HepG2 (cell line): ENCODE measurements around the gene TLE1. TPM values are rescaled to one million over a fixed set of nuclear protein-coding genes. Genes with fewer than 3 reads are reported as not detected.

ENCODE experiments used
- CCDC6 ChIP-seq: sonication (generic); formaldehyde crosslinking; IDR thresholded peaks from 2 replicates; pipeline ENCODE4 v1.8.1; 2022; ENCODE audit warnings: mild to moderate bottlenecking, missing genetic modification reagents, moderate library complexity
- FOXP1 ChIP-seq, 2 experiments: fragments of 450-650 bp in 1 of 2; IDR thresholded peaks; 2 replicates each; pipeline ENCODE4 v1.6.1; 2017 to 2018; ENCODE audit warnings: antibody characterized with exemption in 1 of 2
- GMEB1 ChIP-seq: sonication (generic); formaldehyde crosslinking; IDR thresholded peaks from 2 replicates; pipeline ENCODE4 v1.5.1; 2020; ENCODE audit warnings: missing genetic modification reagents, mild to moderate bottlenecking, borderline replicate concordance
- NFIC ChIP-seq: IDR thresholded peaks from 2 replicates; pipeline ENCODE4 v1.6.1; 2012; ENCODE audit warnings: mild to moderate bottlenecking, low read length, inconsistent platforms
- NONO ChIP-seq, 2 experiments: fragments of 450-650 bp in 1 of 2; sonication (generic) in 1 of 2; formaldehyde crosslinking in 1 of 2; IDR thresholded peaks in 1 of 2; conservative IDR thresholded peaks in 1 of 2; 2 replicates each; pipeline versions ENCODE4 v1.6.1 to v1.8.0; 2017 to 2022; ENCODE audit warnings: mild to moderate bottlenecking in 1 of 2, missing genetic modification reagents in 1 of 2, moderate library complexity in 1 of 2
- RBFOX2 ChIP-seq: fragments of 200-400 bp; formaldehyde crosslinking; IDR thresholded peaks from 2 replicates; pipeline ENCODE4 v1.6.1; 2017; ENCODE audit warnings: low read depth, mild to moderate bottlenecking, low read length
- RNF2 ChIP-seq: fragments of 450-650 bp; conservative IDR thresholded peaks from 2 replicates; pipeline ENCODE4 v1.6.1; 2016; ENCODE audit warnings: low read depth
- SAP130 ChIP-seq: IDR thresholded peaks from 2 replicates; pipeline ENCODE4 v1.6.1; 2016; ENCODE audit warnings: low read depth
- TBP ChIP-seq: sonication (generic); formaldehyde crosslinking; IDR thresholded peaks from 2 replicates; pipeline ENCODE4 v1.5.0; 2020; ENCODE audit warnings: missing genetic modification reagents
- THRA ChIP-seq: sonication (generic); formaldehyde crosslinking; IDR thresholded peaks from 2 replicates; pipeline ENCODE4 v1.4.0; 2020; ENCODE audit warnings: missing genetic modification reagents, borderline replicate concordance
- ZFP37 ChIP-seq: sonication (generic); formaldehyde crosslinking; IDR thresholded peaks from 2 replicates; pipeline ENCODE4 v1.4.0; 2020; ENCODE audit warnings: missing genetic modification reagents, borderline replicate concordance
- ZNF17 ChIP-seq: sonication (generic); formaldehyde crosslinking; IDR thresholded peaks from 2 replicates; pipeline ENCODE4 v1.5.0; 2020; ENCODE audit warnings: mild to moderate bottlenecking, missing genetic modification reagents
- ZNF383 ChIP-seq: sonication (generic); formaldehyde crosslinking; IDR thresholded peaks from 2 replicates; pipeline ENCODE4 v1.4.0; 2020; ENCODE audit warnings: missing genetic modification reagents, mild to moderate bottlenecking, borderline replicate concordance
- ZNF605 ChIP-seq: sonication (generic); formaldehyde crosslinking; IDR thresholded peaks from 2 replicates; pipeline ENCODE4 v1.8.0; 2022; ENCODE audit warnings: mild to moderate bottlenecking, missing genetic modification reagents
- ZNF687 ChIP-seq: sonication (generic); formaldehyde crosslinking; IDR thresholded peaks from 2 replicates; pipeline ENCODE4 v1.5.1; 2020; ENCODE audit warnings: mild to moderate bottlenecking, missing genetic modification reagents, moderate library complexity
- ZNF747 ChIP-seq: sonication (generic); formaldehyde crosslinking; IDR thresholded peaks from 2 replicates; pipeline ENCODE4 v1.8.1; 2023; ENCODE audit warnings: missing genetic modification reagents, mild to moderate bottlenecking, borderline replicate concordance
- polyA plus RNA-seq, 8 experiments: library from polyadenylated mRNA; depleted of rRNA in 3 of 8; stranded (reverse) in 7 of 8; unstranded in 1 of 8; fragments of >200 nt; fragmentation: Illumina TruSeq in 4 of 8; extraction: Trizol in 4 of 8; gene quantifications; 2 replicates each; pipeline versions ENCODE4 v1.2.1 to v1.2.3, GENCODE V29; 2011 to 2016; ENCODE audit warnings: low read depth in 4 of 8, missing spikeins in 1 of 8, mixed read lengths in 1 of 8; ENCODE audit not compliant: insufficient read depth in 1 of 8
- total RNA-seq, 5 experiments: library from RNA; depleted of rRNA; stranded (reverse); fragments of >200 nt; fragmentation: Illumina TruSeq; extraction: Trizol; gene quantifications; 2 replicates each; pipeline ENCODE4 v1.2.3, GENCODE V29; 2016; ENCODE audit warnings: low read depth in 1 of 5
- TF ChIP-seq, protein P1 (sequence below): sonication (generic); formaldehyde crosslinking; IDR thresholded peaks from 2 replicates; pipeline ENCODE4 v1.5.1; 2020; ENCODE audit warnings: mild to moderate bottlenecking, missing genetic modification reagents, moderate library complexity
- TF ChIP-seq, protein P2 (sequence below): sonication (generic); formaldehyde crosslinking; conservative IDR thresholded peaks from 2 replicates; pipeline ENCODE4 v1.4.0; 2020; ENCODE audit warnings: missing genetic modification reagents

Gene TLE1
- total and polyA plus RNA-seq, 2 of the 13 experiments (the other 11 are each of a cell fraction or from before 2014, with no cell fraction given): 35.9 to 109 TPM

- TF ChIP-seq ZNF687 (CRISPR knock-in tag): peak; percentile 87
- TF ChIP-seq RNF2: no peak
- no peak for TF ChIP-seq TBP
- TF ChIP-seq THRA (CRISPR knock-in tag): 0 out of 2 replicates have a peak, but pooled peaks have one; percentile 55
- TF ChIP-seq, protein P1, sequence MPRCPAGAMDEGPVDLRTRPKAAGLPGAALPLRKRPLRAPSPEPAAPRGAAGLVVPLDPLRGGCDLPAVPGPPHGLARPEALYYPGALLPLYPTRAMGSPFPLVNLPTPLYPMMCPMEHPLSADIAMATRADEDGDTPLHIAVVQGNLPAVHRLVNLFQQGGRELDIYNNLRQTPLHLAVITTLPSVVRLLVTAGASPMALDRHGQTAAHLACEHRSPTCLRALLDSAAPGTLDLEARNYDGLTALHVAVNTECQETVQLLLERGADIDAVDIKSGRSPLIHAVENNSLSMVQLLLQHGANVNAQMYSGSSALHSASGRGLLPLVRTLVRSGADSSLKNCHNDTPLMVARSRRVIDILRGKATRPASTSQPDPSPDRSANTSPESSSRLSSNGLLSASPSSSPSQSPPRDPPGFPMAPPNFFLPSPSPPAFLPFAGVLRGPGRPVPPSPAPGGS: no peak
- no peak for TF ChIP-seq NONO (IDR thresholded peaks at IDR 0.05)
- TF ChIP-seq NONO (CRISPR knock-in tag; conservative IDR thresholded peaks at IDR 0.05): no peak
- no peak for TF ChIP-seq ZNF17
- no peak for TF ChIP-seq FOXP1 (IDR thresholded peaks at IDR 0.05)
- peak; percentile 43; the same call in 1 of the 2 replicates for TF ChIP-seq FOXP1 (CRISPR knock-in tag; IDR thresholded peaks at IDR 0.05)
- no peak for TF ChIP-seq ZNF747 (CRISPR knock-in tag)
- TF ChIP-seq GMEB1 (CRISPR knock-in tag): no peak
- no peak for TF ChIP-seq NFIC
- TF ChIP-seq ZNF605 (CRISPR knock-in tag): no peak
- TF ChIP-seq, protein P2, sequence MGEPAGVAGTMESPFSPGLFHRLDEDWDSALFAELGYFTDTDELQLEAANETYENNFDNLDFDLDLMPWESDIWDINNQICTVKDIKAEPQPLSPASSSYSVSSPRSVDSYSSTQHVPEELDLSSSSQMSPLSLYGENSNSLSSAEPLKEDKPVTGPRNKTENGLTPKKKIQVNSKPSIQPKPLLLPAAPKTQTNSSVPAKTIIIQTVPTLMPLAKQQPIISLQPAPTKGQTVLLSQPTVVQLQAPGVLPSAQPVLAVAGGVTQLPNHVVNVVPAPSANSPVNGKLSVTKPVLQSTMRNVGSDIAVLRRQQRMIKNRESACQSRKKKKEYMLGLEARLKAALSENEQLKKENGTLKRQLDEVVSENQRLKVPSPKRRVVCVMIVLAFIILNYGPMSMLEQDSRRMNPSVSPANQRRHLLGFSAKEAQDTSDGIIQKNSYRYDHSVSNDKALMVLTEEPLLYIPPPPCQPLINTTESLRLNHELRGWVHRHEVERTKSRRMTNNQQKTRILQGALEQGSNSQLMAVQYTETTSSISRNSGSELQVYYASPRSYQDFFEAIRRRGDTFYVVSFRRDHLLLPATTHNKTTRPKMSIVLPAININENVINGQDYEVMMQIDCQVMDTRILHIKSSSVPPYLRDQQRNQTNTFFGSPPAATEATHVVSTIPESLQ (CRISPR knock-in tag): no peak
- no peak for TF ChIP-seq ZFP37
- no peak for TF ChIP-seq RBFOX2
- TF ChIP-seq CCDC6 (CRISPR knock-in tag): no peak
- no peak for TF ChIP-seq ZNF383 (CRISPR knock-in tag)
- TF ChIP-seq SAP130 (CRISPR knock-in tag): peak; percentile 59
Observed at GRCh38 chr9:81633952-81634854, 55.1 kb downstream of the TLE1 start (continued).
